Measurements from ENCODE around the gene SLC8B1. TPM values are rescaled to one million over a fixed set of nuclear protein-coding genes. Genes with fewer than 3 reads are reported as not detected.
"Not testable (repeated sequence)": the region's sequence is repeated elsewhere in the genome, so short reads cannot be mapped to it uniquely, and the experiment has no call there.

SLC8B1 gene
- total RNA-seq, 1 donor from 2014 or later, result 7.1 TPM

DNA sequence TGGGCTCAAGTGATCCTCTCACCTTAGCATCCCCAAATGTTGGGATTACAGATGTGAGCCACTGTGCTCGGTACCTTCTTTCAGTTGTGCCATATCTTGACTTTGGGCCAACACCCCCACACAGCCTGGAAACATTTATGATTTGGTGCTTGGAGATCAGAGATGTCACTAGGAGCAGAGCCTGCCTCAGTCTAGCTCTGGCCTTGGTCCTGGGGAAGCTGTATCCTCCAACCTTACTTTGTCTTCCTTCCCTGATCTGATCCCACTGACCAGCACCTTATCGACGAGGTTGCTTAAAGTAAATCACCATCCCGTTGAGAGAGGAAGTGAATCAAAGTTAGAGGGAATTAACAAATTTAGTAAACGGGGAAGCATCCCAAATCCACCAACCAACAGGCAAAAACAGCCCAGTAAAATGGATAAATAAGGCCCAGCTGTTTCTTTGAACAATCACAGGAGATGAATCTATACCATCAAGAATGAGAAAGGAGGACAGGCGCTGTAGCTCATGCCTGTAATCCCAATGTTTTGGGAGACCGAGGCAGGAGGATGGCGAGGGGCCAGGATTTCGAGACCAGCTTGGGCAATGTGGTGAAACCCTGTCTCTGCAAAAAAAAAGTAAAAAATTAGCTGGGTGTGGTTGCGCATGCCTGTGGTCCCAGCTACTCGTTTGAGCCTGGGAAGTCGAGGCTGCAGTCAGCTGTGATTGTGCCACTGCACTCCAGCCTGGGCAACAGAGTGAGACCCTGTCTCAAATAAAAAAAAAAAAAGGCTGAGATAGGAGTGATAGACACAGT, 26.9 kb upstream of the SLC8B1 start:
- peak overlapping the region; percentile 5 for H3K4me3 Mint-ChIP-seq
- TF ChIP-seq, protein P1, sequence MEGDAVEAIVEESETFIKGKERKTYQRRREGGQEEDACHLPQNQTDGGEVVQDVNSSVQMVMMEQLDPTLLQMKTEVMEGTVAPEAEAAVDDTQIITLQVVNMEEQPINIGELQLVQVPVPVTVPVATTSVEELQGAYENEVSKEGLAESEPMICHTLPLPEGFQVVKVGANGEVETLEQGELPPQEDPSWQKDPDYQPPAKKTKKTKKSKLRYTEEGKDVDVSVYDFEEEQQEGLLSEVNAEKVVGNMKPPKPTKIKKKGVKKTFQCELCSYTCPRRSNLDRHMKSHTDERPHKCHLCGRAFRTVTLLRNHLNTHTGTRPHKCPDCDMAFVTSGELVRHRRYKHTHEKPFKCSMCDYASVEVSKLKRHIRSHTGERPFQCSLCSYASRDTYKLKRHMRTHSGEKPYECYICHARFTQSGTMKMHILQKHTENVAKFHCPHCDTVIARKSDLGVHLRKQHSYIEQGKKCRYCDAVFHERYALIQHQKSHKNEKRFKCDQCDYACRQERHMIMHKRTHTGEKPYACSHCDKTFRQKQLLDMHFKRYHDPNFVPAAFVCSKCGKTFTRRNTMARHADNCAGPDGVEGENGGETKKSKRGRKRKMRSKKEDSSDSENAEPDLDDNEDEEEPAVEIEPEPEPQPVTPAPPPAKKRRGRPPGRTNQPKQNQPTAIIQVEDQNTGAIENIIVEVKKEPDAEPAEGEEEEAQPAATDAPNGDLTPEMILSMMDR (conservative IDR thresholded peaks at IDR 0.05), result no peak
- peaks cover 14% of the 10 kb centered on the region for H3K4me1 Mint-ChIP-seq
- H3K9me3 Mint-ChIP-seq, result no peaks in the 10 kb centered on the region
- no peaks in the 10 kb centered on the region for H3K36me3 Mint-ChIP-seq (ENCODE audit: low read depth)
- H3K27me3 Mint-ChIP-seq (ENCODE audit: low read depth), result no peaks in the 10 kb centered on the region
- no peak overlapping the region for H3K27ac Mint-ChIP-seq (ENCODE audit: unreplicated experiment)
- DNase-seq (ENCODE audit: low read depth, low spot score), result no peak

DNA sequence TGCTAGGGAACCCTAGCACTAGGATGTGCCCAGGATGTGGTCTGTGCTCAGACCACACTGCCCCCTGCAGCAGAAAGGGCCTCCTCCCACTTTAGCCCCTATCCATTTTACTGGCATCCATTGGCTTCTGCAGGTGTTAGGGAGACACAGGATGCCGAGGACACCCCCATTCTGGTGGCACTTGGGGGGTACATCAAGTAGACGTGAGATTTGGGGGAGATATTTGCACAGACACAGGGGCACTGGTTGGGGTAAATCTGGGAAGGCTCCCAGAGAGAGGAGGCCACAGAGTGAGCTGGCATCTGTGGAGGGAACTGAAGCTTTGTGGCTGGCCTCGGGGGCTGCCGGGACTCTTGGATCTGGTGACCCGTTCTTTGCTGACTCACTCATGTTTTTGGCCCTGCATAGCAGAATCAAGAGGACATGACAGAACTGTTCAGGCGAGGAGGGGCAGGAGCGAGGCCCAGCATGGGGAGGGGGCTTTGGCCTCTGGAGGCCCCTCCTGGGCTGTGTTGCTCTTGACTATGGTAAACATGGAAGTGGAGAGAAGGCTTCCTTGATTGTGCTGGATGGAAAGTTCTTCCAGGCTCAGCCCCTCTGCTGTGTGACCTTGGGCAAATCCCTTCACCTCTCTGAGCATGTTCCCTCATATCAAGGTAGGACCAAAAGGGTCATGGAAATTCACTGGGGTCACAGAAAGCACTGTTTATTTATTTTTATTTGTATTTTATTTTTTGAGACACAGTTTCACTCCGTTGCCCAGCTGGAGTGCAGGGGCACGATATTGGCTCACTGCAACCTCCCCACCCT, 25.2 kb upstream of the SLC8B1 start:
- TF ChIP-seq, protein P1 (conservative IDR thresholded peaks at IDR 0.05), result peak; percentile 19
- no peak overlapping the region for H3K27ac Mint-ChIP-seq (ENCODE audit: unreplicated experiment)
- DNase-seq (ENCODE audit: low read depth, low spot score), result no peak
- no peaks in the 10 kb centered on the region for H3K36me3 Mint-ChIP-seq (ENCODE audit: low read depth)
- H3K4me1 Mint-ChIP-seq, result peaks cover 14% of the 10 kb centered on the region
- H3K27me3 Mint-ChIP-seq (ENCODE audit: low read depth), result no peaks in the 10 kb centered on the region
- H3K4me3 Mint-ChIP-seq, result peak overlapping the region; percentile 88
- no peaks in the 10 kb centered on the region for H3K9me3 Mint-ChIP-seq

DNA sequence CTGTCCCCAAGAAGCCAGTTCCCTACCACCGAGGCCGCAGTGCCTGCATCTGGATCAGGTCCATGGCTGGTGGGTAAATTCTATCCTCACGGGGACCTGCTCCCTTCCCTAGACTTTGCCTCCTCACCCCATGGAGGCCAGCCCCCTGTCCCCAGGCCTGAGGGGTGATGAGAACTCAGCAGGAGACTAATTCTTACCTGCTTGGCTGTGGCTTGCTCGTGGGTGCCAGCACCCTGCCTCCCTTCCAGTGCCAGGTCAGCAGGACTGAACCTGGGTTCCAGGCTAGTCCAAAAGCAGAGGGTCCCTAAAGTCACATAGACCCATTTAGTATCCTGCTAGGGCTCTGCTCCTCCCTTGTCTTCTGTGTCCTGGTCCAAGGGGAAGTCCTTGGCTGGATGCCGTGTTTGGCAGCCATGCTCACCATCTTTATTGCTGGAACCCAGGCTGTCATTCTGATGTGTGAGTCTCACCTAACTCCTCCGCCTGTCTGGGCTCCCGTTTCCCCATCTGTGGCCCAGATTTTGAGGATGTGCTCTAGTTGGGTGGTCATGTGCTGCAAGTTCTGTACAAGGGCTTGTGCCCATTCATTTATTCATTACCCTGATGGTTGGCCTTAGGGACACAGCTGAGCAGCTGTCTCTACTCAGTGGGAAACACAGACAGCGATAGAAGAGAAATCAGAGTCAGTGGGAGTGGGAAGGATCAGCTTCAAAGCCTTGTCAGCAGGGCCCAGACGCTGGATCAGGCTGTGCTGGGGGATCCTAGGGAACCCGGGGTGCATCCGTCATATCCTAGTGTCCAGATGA, 24.4 kb upstream of the SLC8B1 start:
- DNase-seq (ENCODE audit: low read depth, low spot score), result no peak
- no peaks in the 10 kb centered on the region for H3K36me3 Mint-ChIP-seq (ENCODE audit: low read depth)
- TF ChIP-seq, protein P1 (conservative IDR thresholded peaks at IDR 0.05), result no peak
- no peaks in the 10 kb centered on the region for H3K27me3 Mint-ChIP-seq (ENCODE audit: low read depth)
- H3K4me1 Mint-ChIP-seq, result peaks cover 14% of the 10 kb centered on the region
- H3K9me3 Mint-ChIP-seq, result no peaks in the 10 kb centered on the region
- H3K27ac Mint-ChIP-seq (ENCODE audit: unreplicated experiment), result peak overlapping the region; percentile 29
- H3K4me3 Mint-ChIP-seq, result peak overlapping the region; percentile 88

DNA sequence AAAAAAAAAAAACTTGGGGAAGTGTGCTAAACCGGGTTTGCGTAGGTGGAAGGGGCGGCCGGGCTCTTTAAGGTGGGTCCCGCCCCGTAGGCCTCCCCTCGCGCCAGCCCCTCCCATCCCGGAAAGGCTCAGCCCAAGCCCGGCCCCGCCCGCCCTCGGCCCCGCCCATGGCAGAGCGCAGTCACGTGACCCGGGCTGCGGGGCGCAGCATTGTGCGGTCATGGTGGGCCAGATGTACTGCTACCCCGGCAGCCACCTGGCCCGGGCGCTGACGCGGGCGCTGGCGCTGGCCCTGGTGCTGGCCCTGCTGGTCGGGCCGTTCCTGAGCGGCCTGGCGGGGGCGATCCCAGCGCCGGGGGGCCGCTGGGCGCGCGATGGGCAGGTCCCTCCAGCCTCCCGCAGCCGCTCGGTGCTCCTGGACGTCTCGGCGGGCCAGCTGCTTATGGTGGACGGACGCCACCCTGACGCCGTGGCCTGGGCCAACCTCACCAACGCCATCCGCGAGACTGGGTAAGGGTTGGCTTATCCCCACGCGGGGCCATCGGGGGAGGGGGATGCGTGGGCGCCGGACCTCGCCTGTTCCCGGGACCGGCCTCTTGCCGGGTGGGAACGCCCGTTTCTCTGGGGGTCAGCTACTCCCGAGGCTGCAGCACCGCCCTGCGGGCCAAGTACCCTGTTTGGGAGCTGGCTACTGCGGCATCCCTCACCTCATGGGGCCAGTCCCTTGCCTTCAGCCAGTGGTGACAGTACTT, 23.6 kb upstream of the SLC8B1 start, which contains the start of gene PLBD2:
PLBD2 (plus strand) TSS at position 207 of the 752 bp plus-strand sequence; CDS start at position 221, 14 bp downstream.
- Mint-ChIP-seq H3K9me3 (no peaks in the 10 kb centered on the region), H3K4me3 (peak within 1 kb of the TSS; percentile 88), H3K27ac (ENCODE audit: unreplicated experiment) (peak within 1 kb of the TSS; percentile 67), H3K27me3 (ENCODE audit: low read depth) (no peaks in the 10 kb centered on the region), H3K4me1 (peaks cover 14% of the 10 kb centered on the region), H3K36me3 (ENCODE audit: low read depth) (no peaks in the 10 kb centered on the region)
- peak; percentile 83 for DNase-seq (ENCODE audit: low read depth, low spot score)
- TF ChIP-seq, protein P1 (conservative IDR thresholded peaks at IDR 0.05), result no peak

DNA sequence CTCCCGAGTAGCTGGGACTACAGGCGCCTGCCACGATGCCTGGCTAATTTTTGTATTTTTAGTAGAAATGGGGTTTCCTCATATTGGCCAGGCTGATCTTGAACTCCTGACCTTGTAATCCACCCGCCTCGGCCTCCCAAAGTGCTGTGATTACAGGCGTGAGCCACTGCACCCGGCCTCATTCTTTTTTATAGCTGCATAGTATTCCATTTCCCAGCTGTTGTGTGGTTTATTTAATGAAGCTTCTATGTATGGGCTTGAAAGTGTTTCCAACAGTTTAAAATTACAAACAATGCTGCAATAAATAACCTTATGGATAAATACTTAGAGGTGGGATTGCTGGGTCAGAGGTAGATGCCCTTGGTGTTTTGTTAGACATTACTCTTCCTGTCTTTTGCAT, 19.3 kb upstream of the SLC8B1 start:
- not testable (repeated sequence) for H3K27me3 Mint-ChIP-seq (ENCODE audit: low read depth); H3K27ac Mint-ChIP-seq (ENCODE audit: unreplicated experiment); H3K4me3 Mint-ChIP-seq; H3K9me3 Mint-ChIP-seq; H3K4me1 Mint-ChIP-seq; H3K36me3 Mint-ChIP-seq (ENCODE audit: low read depth); DNase-seq (ENCODE audit: low read depth, low spot score)
